HG03135 (cell line): ENCODE results near the gene WDR45B.

Source experiments
- ATAC-seq: cut with Tn5 transposase; IDR thresholded peaks from one replicate; pipeline ENCODE4 v1.9.1; 2021; ENCODE audit warnings: mild to moderate bottlenecking, moderate library complexity; ENCODE audit not compliant: unreplicated experiment

The WDR45B gene

GRCh38 chr17:82678265-82678891 is 30.1 kb upstream of the WDR45B start:
- no peak for ATAC-seq

- no peak for ATAC-seq
These were observed 29.2 kb upstream of the WDR45B start for GRCh38 chr17:82677353-82677925.

DNA sequence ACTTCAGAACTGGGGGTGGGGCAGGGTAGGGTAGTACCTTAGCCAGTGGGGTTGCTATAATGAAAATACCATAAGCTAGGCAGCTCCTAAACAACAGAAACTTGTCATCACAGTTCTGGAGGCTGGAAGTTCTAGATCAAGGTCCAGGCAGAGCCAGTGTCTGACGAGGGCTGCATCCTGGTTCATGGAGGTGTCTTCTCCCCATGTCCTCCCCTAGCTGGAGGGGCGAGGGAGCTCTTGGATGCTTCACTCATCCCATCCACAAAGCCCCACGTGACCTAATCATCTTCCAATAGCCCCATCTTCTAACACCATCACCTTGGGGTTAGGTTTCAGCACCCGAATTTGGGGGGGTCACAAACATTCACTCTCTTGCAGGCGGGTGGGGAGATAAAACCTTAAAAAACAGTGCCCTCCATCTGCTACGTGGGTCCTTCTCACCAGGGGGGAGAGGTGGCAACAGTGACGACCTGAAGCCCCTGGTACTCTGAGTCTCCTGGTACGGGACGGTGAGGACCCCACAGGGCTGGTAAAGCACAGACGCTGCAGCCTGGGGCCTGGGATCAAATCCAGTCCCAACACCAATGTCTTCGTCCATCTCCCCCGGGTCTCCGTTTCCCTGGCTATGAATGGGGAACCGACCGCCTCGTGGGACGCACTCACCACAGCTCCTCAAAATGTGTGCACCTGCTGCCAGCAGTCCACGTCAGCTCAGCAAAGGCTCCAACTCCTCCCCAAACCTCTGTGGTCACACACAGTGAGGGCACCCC is 27.4 kb upstream of the WDR45B start:
- ATAC-seq: no peak

GRCh38 chr17:82674656-82675475 is 26.6 kb upstream of the WDR45B start:
- no peak for ATAC-seq

DNA sequence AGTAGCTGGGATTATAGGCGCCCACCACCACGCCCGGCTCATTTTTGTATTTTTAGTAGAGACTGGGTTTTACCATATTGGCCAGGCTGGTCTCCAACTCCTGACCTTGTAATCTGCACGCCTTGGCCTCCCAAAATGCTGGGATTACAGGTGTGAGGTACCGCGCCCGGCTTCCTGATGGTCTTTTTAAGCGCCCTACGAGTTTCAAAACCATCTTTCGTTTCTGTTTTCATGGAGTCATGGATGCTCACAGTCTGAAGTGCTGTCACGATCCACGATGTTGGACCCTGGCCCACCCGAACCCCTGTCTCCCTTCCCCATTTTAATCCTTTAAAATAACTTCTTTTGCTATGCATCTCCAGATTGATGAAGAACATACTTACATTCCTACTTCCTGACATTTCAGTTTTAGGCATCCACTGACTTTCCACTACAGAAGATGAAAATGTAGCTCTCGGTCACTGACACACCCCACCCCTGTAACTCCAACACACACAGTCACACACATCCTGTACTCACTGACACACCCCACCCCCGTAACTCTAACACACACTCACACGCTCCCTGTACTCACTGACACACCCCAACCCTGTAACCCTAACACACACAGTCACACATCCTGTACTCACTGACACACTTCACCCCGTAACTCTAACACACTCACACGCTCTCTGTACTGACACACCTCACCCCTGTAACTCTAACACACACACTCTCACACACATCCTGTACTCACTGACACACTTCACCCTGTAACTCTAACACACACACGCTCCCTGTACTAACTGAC is 22.6 kb upstream of the WDR45B start:
- no peak for ATAC-seq

DNA sequence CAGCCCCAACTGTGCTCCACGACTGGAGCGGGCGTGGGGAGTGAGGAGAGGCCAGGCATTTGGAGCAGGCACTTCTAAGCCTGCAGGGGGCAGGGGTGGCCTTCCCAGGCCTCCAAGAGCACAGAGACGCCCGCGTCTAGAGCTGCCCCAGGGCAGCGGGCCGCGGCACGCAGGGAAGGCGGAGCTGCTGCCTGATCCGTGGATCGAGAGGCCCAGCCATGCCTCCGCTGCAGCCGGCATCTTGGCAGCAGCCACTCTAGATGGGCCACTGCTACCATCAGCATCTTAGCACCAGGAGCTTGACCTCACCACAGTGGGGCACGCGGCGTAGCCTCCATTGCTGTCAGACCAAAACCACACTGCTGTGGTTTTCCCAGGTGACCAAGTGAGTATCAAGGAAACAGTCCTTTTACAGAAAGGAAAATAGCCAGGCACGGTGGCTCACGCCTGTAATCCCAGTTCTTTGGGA is 20.4 kb upstream of the WDR45B start:
- no peak for ATAC-seq

GRCh38 chr17:82668024-82668630 is 19.9 kb upstream of the WDR45B start:
- no peak for ATAC-seq

DNA sequence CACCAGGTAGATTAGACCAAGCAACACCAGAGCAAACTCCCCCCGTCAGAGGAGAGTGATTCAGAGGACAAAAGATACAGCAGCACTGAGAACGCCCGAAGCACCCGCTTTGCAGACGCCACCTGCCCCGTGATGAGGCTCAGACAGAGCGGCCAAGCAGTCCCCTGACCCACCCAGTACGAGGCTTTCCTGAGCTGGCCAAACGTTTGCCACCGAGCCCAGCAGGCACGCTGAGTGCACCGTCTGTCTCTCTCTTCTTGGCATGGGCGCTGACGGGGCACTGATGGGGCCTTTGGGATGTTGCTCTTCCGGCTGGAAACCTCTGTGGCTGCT is 19.4 kb upstream of the WDR45B start:
- no peak for ATAC-seq

- ATAC-seq: no peak
These were observed 18.9 kb upstream of the WDR45B start for GRCh38 chr17:82666931-82667667.

- no peak for ATAC-seq
These were observed 17.6 kb upstream of the WDR45B start for GRCh38 chr17:82665891-82666290.

GRCh38 chr17:82665217-82665616 is 17.0 kb upstream of the WDR45B start:
- no peak for ATAC-seq

- ATAC-seq: no peak
These were observed 16.5 kb upstream of the WDR45B start for GRCh38 chr17:82664701-82665182.

DNA sequence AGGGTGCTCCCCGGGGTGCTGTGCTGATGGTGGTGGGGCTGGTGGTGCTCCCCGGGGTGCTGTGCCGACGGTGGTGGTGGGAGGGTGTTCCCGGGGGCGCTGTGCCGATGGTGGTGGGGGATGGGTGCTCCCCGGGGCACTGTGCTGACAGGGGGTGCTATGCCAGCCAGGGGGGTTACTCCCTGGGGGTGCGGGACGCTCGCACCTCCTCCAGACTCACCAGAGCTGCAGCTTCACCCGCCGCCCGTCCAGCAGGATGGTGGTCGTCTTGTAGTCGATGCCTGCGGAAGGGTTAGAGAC is 16.0 kb upstream of the WDR45B start:
- ATAC-seq: no peak

- no peak for ATAC-seq
These were observed 15.4 kb upstream of the WDR45B start for GRCh38 chr17:82663381-82664275.

GRCh38 chr17:82662711-82663261 is 14.5 kb upstream of the WDR45B start:
- no peak for ATAC-seq

DNA sequence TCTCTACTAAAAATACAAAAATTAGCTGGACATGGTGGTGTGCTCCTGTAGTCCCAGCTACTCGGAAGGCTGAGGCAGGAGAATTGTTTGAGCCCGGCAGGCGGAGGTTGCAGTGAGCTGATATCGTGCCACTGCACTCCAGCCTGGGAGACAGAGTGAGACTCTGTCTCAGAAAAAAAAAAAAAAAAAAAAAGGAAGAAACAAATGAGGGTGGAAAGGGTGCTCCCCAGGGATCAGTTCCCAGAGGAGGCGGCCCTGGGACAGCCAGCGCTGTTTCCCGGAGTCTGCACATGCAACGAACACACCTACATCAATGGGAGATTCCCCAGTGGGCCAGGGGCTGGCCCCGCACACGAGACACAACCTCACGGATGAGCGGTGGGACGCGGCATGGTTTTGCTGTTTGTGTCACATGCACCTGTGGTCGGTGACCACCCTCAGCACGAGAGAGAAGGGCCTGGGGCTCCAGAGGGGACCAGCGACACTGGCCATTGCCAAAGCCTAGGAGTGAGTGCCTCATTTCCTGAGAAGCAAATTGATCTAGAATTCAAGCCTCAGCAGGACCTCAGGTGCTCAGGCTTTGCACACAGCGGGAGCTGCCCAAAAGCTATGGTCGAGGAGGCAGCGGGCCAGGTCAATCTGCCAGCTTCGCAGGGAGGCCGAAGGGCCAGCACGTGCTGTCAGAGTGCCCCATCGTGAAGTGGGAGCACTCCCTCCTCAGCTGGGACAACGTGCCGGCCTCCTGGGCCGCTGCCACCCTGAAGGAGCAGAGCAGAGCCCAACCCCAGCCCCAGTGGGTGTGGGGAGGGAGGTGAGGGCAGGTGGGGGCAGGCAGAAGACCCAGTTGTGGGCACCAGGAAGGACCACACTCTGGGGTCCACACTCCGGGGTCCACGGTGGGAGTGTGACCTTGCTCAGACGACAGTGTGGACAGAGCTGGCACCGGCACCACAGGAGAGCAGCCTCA is 13.8 kb upstream of the WDR45B start:
- no peak for ATAC-seq

- no peak for ATAC-seq
These were observed 11.6 kb upstream of the WDR45B start for GRCh38 chr17:82659886-82660285.
